WTC11 (cell line): ENCODE results near the gene PIANP. TPM values are rescaled to one million over a fixed set of nuclear protein-coding genes. Genes with fewer than 3 reads are reported as not detected.
"Not testable (repeated sequence)": the region's sequence is repeated elsewhere in the genome, so short reads cannot be mapped to it uniquely, and the experiment has no call there.

Source experiments
- ATAC-seq: fragments of 200-7000 bp; cut with Tn5 transposase; 2 replicates; pipeline ENCODE4 v1.10.0; 2021; ENCODE audit warnings: mild to moderate bottlenecking, moderate library complexity
- CTCF ChIA-PET: fragments of 300-600 bp; sonication (Branson Sonifier 250); formaldehyde crosslinking; loops from one replicate; lab custom pipeline; 2021; ENCODE audit warnings: antibody characterized with exemption; lab: Charles Lee
- POLR2A ChIA-PET: fragments of 350-600 bp; sonication (Branson Sonifier 250); formaldehyde crosslinking; loops from one replicate; lab custom pipeline; 2021; ENCODE audit warnings: antibody characterized with exemption; lab: Charles Lee
- DNase-seq: peaks from one replicate; pipeline ENCODE4 v3.0.0; 2021; ENCODE audit warnings: low spot score
- H3K27ac Mint-ChIP-seq: 2 replicates; pipeline ENCODE4 v1.8.0; 2021; ENCODE audit warnings: mixed read lengths
- H3K27me3 Mint-ChIP-seq: 2 replicates; pipeline ENCODE4 v1.8.0; 2021; ENCODE audit warnings: low read depth, mild to moderate bottlenecking, moderate library complexity, mixed read lengths
- H3K36me3 Mint-ChIP-seq: 2 replicates; pipeline ENCODE4 v1.8.0; 2021; ENCODE audit warnings: mixed read lengths
- H3K4me1 Mint-ChIP-seq: 2 replicates; pipeline ENCODE4 v1.8.0; 2022; ENCODE audit warnings: mixed read lengths
- H3K4me3 Mint-ChIP-seq: 2 replicates; pipeline ENCODE4 v1.8.0; 2021; ENCODE audit warnings: mild to moderate bottlenecking, moderate library complexity, mixed read lengths
- H3K9me3 Mint-ChIP-seq: 2 replicates; pipeline ENCODE4 v1.8.0; 2021; ENCODE audit warnings: mixed read lengths
- ATF6 ChIP-seq: sonication (generic); formaldehyde crosslinking; IDR thresholded peaks from 2 replicates; pipeline ENCODE4 v1.8.1; 2023; ENCODE audit warnings: mild to moderate bottlenecking, missing genetic modification reagents
- CREB1 ChIP-seq: sonication (generic); formaldehyde crosslinking; IDR thresholded peaks from 2 replicates; pipeline ENCODE4 v1.8.0; 2023; ENCODE audit warnings: mild to moderate bottlenecking, missing genetic modification reagents
- ELF4 ChIP-seq: sonication (generic); formaldehyde crosslinking; IDR thresholded peaks from 2 replicates; pipeline ENCODE4 v1.8.1; 2022; ENCODE audit warnings: low read depth, mild to moderate bottlenecking, moderate library complexity, missing genetic modification reagents
- GRHL2 ChIP-seq: fragments of 250-450 bp; sonication (Bioruptor Pico); IDR thresholded peaks from 2 replicates; pipeline ENCODE4 v1.8.0; 2022; ENCODE audit warnings: mild to moderate bottlenecking, moderate library complexity; ENCODE audit not compliant: insufficient replicate concordance, severe bottlenecking
- HMGXB4 ChIP-seq: sonication (generic); formaldehyde crosslinking; IDR thresholded peaks from 2 replicates; pipeline ENCODE4 v1.8.1; 2023; ENCODE audit warnings: mild to moderate bottlenecking, moderate library complexity, missing genetic modification reagents
- JAZF1 ChIP-seq: fragments of 250-450 bp; sonication (Bioruptor Pico); IDR thresholded peaks from 2 replicates; pipeline ENCODE4 v1.9.0; 2021; ENCODE audit warnings: moderate library complexity, mild to moderate bottlenecking, inconsistent platforms
- KAT7 ChIP-seq: sonication (generic); formaldehyde crosslinking; IDR thresholded peaks from 2 replicates; pipeline ENCODE4 v1.8.1; 2023; ENCODE audit warnings: missing genetic modification reagents, mild to moderate bottlenecking, borderline replicate concordance
- MXD4 ChIP-seq: fragments of 250-450 bp; sonication (Bioruptor Pico); IDR thresholded peaks from 2 replicates; pipeline ENCODE4 v1.8.0; 2021; ENCODE audit warnings: mild to moderate bottlenecking, moderate library complexity, borderline replicate concordance
- NFYB ChIP-seq: sonication (generic); formaldehyde crosslinking; conservative IDR thresholded peaks from 2 replicates; pipeline ENCODE4 v1.8.0; 2022; ENCODE audit warnings: low read depth, missing genetic modification reagents
- PRRX2 ChIP-seq: fragments of 250-450 bp; sonication (Bioruptor Pico); IDR thresholded peaks from 2 replicates; pipeline ENCODE4 v1.8.0; 2021; ENCODE audit warnings: mild to moderate bottlenecking
- SMAD3 ChIP-seq: sonication (generic); formaldehyde crosslinking; IDR thresholded peaks from 2 replicates; pipeline ENCODE4 v1.8.0; 2022; ENCODE audit warnings: missing genetic modification reagents, mild to moderate bottlenecking, borderline replicate concordance
- SP1 ChIP-seq: sonication (generic); formaldehyde crosslinking; conservative IDR thresholded peaks from 2 replicates; pipeline ENCODE4 v1.8.1; 2022; ENCODE audit warnings: missing genetic modification reagents
- TEAD4 ChIP-seq: sonication (generic); formaldehyde crosslinking; IDR thresholded peaks from 2 replicates; pipeline ENCODE4 v1.8.0; 2022; ENCODE audit warnings: mild to moderate bottlenecking, missing genetic modification reagents
- USF2 ChIP-seq: sonication (generic); formaldehyde crosslinking; IDR thresholded peaks from 2 replicates; pipeline ENCODE4 v1.8.1; 2023; ENCODE audit warnings: mild to moderate bottlenecking, missing genetic modification reagents, moderate library complexity
- ZNF232 ChIP-seq: sonication (generic); formaldehyde crosslinking; IDR thresholded peaks from 2 replicates; pipeline ENCODE4 v1.8.0; 2022; ENCODE audit warnings: mild to moderate bottlenecking, missing genetic modification reagents
- ZNF263 ChIP-seq: sonication (generic); formaldehyde crosslinking; IDR thresholded peaks from 2 replicates; pipeline ENCODE4 v1.8.1; 2022; ENCODE audit warnings: low read depth, mild to moderate bottlenecking, moderate library complexity, missing genetic modification reagents
- ZNF281 ChIP-seq: sonication (generic); formaldehyde crosslinking; IDR thresholded peaks from 2 replicates; pipeline ENCODE4 v1.8.0; 2023; ENCODE audit warnings: mild to moderate bottlenecking, missing genetic modification reagents
- ZNF396 ChIP-seq: fragments of 250-450 bp; sonication (Bioruptor Pico); IDR thresholded peaks from 2 replicates; pipeline ENCODE4 v1.8.0; 2021; ENCODE audit warnings: mild to moderate bottlenecking, moderate library complexity, borderline replicate concordance
- ZNF425 ChIP-seq: fragments of 250-450 bp; sonication (Bioruptor Pico); conservative IDR thresholded peaks from 2 replicates; pipeline ENCODE4 v1.9.0; 2021; ENCODE audit warnings: mild to moderate bottlenecking
- ZNF671 ChIP-seq: fragments of 250-450 bp; sonication (Bioruptor Pico); IDR thresholded peaks from 2 replicates; pipeline ENCODE4 v1.8.0; 2021; ENCODE audit warnings: mild to moderate bottlenecking
- total RNA-seq: library from RNA; stranded (reverse); gene quantifications from 3 replicates; pipeline ENCODE4 v1.2.3, GENCODE V29; 2021

PIANP gene
- total RNA-seq, 1 experiment from 2014 or later: 7.7 TPM

GRCh38 chr12:6742834-6743233 is 42.2 kb upstream of the PIANP start (continued):
- TF ChIP-seq ZNF263 (no peak), SP1 (CRISPR knock-in tag) (no peak)

GRCh38 chr12:6742080-6742479 is 41.5 kb upstream of the PIANP start:
- not testable (repeated sequence) for H3K4me3 Mint-ChIP-seq, H3K36me3 Mint-ChIP-seq, H3K4me1 Mint-ChIP-seq, H3K27ac Mint-ChIP-seq, H3K9me3 Mint-ChIP-seq, H3K27me3 Mint-ChIP-seq, ATAC-seq, DNase-seq
- ChIA-PET CTCF (interaction anchor here (3.6 kb wide), 1 partner anchor 11 kb away, joined by 20 read pairs; the partner anchor contains the start of gene MLF2), POLR2A (interaction anchor here (0.6 kb wide), 1 partner anchor 53 kb away, joined by 5 read pairs; the partner anchor contains the start of gene ZNF384)

- peaks cover 8% of the 10 kb centered on the region for H3K4me1 Mint-ChIP-seq
- peak overlapping the region; percentile 63; the same call in 1 of the 2 replicates for H3K27ac Mint-ChIP-seq
- CTCF ChIA-PET: interaction anchor here (0.9 to 2.0 kb wide), 5 partner anchors 13 to 115 kb away, joined by 3 to 7 read pairs (median 4); partner anchors contain the start of genes COPS7A and USP5
- POLR2A ChIA-PET: no interaction called here
- TF ChIP-seq ATF6: no peak
- TF ChIP-seq GRHL2: no peak
- no peak for TF ChIP-seq JAZF1 (CRISPR knock-in tag)
- TF ChIP-seq CREB1 (CRISPR knock-in tag): no peak
- TF ChIP-seq ELF4 (CRISPR knock-in tag): no peak
- TF ChIP-seq ZNF232 (CRISPR knock-in tag): no peak
- TF ChIP-seq ZNF671 (CRISPR knock-in tag): no peak
- TF ChIP-seq ZNF281 (CRISPR knock-in tag): no peak
- TF ChIP-seq ZNF396 (CRISPR knock-in tag): no peak
- TF ChIP-seq TEAD4 (CRISPR knock-in tag): no peak
- TF ChIP-seq PRRX2: no peak
- TF ChIP-seq HMGXB4: no peak
- TF ChIP-seq USF2: no peak
- TF ChIP-seq ZNF425 (CRISPR knock-in tag): no peak
- TF ChIP-seq MXD4 (CRISPR knock-in tag): no peak
- TF ChIP-seq NFYB: no peak
- TF ChIP-seq KAT7: no peak
- TF ChIP-seq SMAD3: no peak
- H3K9me3 Mint-ChIP-seq: no peaks in the 10 kb centered on the region
- no peak for ATAC-seq
- H3K27me3 Mint-ChIP-seq: no peaks in the 10 kb centered on the region
- no peak for DNase-seq
- H3K4me3 Mint-ChIP-seq: no peak overlapping the region
- H3K36me3 Mint-ChIP-seq: no peaks in the 10 kb centered on the region; the same call in 1 of the 2 replicates
Measured at GRCh38 chr12:6736754-6737153, 36.1 kb upstream of the PIANP start.
